CD4-positive, alpha-beta T cell (primary cell): ENCODE data around the gene MAGI1. TPM values are rescaled to one million over a fixed set of nuclear protein-coding genes. Genes with fewer than 3 reads are reported as not detected.

Experiments used
- ATAC-seq: fragments of 200-7000 bp; cut with Tn5 transposase; one replicate; pipeline ENCODE4 v1.10.0; 2022; ENCODE audit warnings: mild to moderate bottlenecking; ENCODE audit not compliant: poor library complexity
- CTCF ChIA-PET: fragments of 350-600 bp; sonication (Branson Sonifier 250); formaldehyde crosslinking; loops from one replicate; lab custom pipeline; 2021; ENCODE audit warnings: antibody characterized with exemption, inconsistent platforms; lab: Charles Lee
- POLR2A ChIA-PET: fragments of 350-600 bp; sonication (Branson Sonifier 250); formaldehyde crosslinking; loops from one replicate; lab custom pipeline; 2021; ENCODE audit warnings: antibody characterized with exemption, inconsistent platforms; lab: Charles Lee
- DNase-seq, 14 experiments: peaks; one replicate each; pipeline ENCODE4 v3.0.0-alpha.2; 2013 to 2020; ENCODE audit warnings: mixed read lengths in 2 of 14
- H3K27ac ChIP-seq, 2 donors: one replicate each; pipeline versions ENCODE4 v1.5.1 to v1.7.0; 2013; ENCODE audit warnings: low read length in 2 of 2, low read depth in 1 of 2, mild to moderate bottlenecking in 1 of 2
- H3K27me3 ChIP-seq, 2 experiments: 1 replicate in 1 of 2; 2 replicates in 1 of 2; pipeline versions ENCODE4 v1.6.1 to v1.7.0; 2013; ENCODE audit warnings: low read length in 2 of 2, control low read depth in 1 of 2, mild to moderate bottlenecking in 1 of 2, moderate library complexity in 1 of 2; ENCODE audit not compliant: insufficient read depth in 2 of 2, control insufficient read depth in 1 of 2
- H3K36me3 ChIP-seq: one replicate; pipeline ENCODE4 v1.6.1; 2013; ENCODE audit warnings: low read length, control low read depth; ENCODE audit not compliant: insufficient read depth
- H3K4me1 ChIP-seq: one replicate; pipeline ENCODE4 v1.6.1; 2013; ENCODE audit warnings: low read length, control low read depth; ENCODE audit not compliant: insufficient read depth
- H3K4me3 ChIP-seq: one replicate; pipeline ENCODE4 v1.5.1; 2013; ENCODE audit warnings: mild to moderate bottlenecking, low read length, moderate library complexity
- H3K9me3 ChIP-seq, 2 experiments: 1 replicate in 1 of 2; 2 replicates in 1 of 2; pipeline versions ENCODE4 v1.6.1 to v1.7.0; 2013; ENCODE audit warnings: low read length in 2 of 2, mild to moderate bottlenecking in 2 of 2, control low read depth in 1 of 2, moderate library complexity in 1 of 2; ENCODE audit not compliant: control insufficient read depth in 1 of 2, insufficient read depth in 1 of 2
- H3K27ac Mint-ChIP-seq: one replicate; pipeline ENCODE4 v1.8.0; 2020; ENCODE audit warnings: mixed read lengths
- H3K27me3 Mint-ChIP-seq: one replicate; pipeline ENCODE4 v1.8.0; 2021; ENCODE audit warnings: mixed read lengths
- H3K36me3 Mint-ChIP-seq: one replicate; pipeline ENCODE4 v1.8.0; 2021; ENCODE audit warnings: low read depth, mixed read lengths
- H3K4me1 Mint-ChIP-seq: one replicate; pipeline ENCODE4 v1.8.0; 2021; ENCODE audit warnings: low read depth, mixed read lengths
- H3K4me3 Mint-ChIP-seq: one replicate; pipeline ENCODE4 v1.8.0; 2020; ENCODE audit warnings: mild to moderate bottlenecking, mixed read lengths
- H3K9me3 Mint-ChIP-seq: one replicate; pipeline ENCODE4 v1.8.0; 2020; ENCODE audit warnings: mixed read lengths
- intact Hi-C, 2 experiments: fragments of 100-400 bp; cut with DNase I in 1 of 2; cut with micrococcal nuclease in 1 of 2; formaldehyde crosslinking; loops; one replicate each; pipeline versions ENCODE4 v1.15.1 to v1.9.0; 2023 to 2025; cut with DNase I, micrococcal nuclease
- total RNA-seq, 174 experiments: library from RNA in 2 of 174; stranded (reverse) in 2 of 174; gene quantifications; one replicate each; pipeline ENCODE4 v1.2.3 and lab custom pipeline; 2021 to 2026
- TF ChIP-seq, protein P1 (sequence below): fragments of 200-600 bp; IDR thresholded peaks from one replicate; pipeline ENCODE4 v1.8.0; 2022; ENCODE audit warnings: antibody characterized with exemption, mild to moderate bottlenecking

MAGI1 gene
- total RNA-seq, 2 experiments from 2014 or later, result not detected

- Histone ChIP-seq H3K27ac (no peak overlapping the region), H3K36me3 (no peaks in the 10 kb centered on the region), H3K4me1 (no peaks in the 10 kb centered on the region), H3K9me3 (no peaks in the 10 kb centered on the region), H3K4me3 (no peak overlapping the region), H3K27me3 (no peaks in the 10 kb centered on the region)
- H3K9me3 Mint-ChIP-seq, result peaks cover 5% of the 10 kb centered on the region
- no peaks in the 10 kb centered on the region for H3K4me1 Mint-ChIP-seq
- H3K4me3 Mint-ChIP-seq, result no peak overlapping the region
- CTCF ChIA-PET, result no interaction called here
- no peak overlapping the region for H3K27ac Mint-ChIP-seq
- no peaks in the 10 kb centered on the region for H3K36me3 Mint-ChIP-seq
- intact Hi-C loops, result no loop called here
- no peak for ATAC-seq
- TF ChIP-seq, protein P1, sequence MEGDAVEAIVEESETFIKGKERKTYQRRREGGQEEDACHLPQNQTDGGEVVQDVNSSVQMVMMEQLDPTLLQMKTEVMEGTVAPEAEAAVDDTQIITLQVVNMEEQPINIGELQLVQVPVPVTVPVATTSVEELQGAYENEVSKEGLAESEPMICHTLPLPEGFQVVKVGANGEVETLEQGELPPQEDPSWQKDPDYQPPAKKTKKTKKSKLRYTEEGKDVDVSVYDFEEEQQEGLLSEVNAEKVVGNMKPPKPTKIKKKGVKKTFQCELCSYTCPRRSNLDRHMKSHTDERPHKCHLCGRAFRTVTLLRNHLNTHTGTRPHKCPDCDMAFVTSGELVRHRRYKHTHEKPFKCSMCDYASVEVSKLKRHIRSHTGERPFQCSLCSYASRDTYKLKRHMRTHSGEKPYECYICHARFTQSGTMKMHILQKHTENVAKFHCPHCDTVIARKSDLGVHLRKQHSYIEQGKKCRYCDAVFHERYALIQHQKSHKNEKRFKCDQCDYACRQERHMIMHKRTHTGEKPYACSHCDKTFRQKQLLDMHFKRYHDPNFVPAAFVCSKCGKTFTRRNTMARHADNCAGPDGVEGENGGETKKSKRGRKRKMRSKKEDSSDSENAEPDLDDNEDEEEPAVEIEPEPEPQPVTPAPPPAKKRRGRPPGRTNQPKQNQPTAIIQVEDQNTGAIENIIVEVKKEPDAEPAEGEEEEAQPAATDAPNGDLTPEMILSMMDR, result no peak
- DNase-seq, result no peak
- H3K27me3 Mint-ChIP-seq, result no peaks in the 10 kb centered on the region
- POLR2A ChIA-PET, result no interaction called here
These were observed 450.9 kb downstream of the MAGI1 start for GRCh38 chr3:65587650-65588439.

DNA sequence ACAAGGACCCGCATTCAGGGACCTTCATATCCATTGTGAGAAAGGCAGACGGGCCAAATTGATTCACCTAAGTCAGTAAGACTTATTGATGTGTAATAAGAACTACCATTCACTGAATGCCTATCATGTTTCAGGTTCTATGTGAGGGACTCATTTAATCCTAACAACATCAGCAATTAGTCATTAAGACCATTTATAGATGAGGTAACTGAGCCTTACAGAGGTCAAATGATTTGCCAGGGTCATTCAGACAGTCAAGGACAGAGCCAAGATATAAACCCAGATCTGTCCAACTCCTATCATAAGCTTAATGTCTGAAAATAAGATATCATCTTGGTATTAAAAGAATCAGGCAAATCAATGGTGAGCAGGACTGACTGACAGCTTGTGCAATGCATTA, 453.8 kb downstream of the MAGI1 start:
- H3K4me3 ChIP-seq, result no peak overlapping the region
- H3K4me3 Mint-ChIP-seq, result no peak overlapping the region
- no peaks in the 10 kb centered on the region for H3K27me3 Mint-ChIP-seq
- H3K27ac ChIP-seq, result no peak overlapping the region
- ATAC-seq (no peak), DNase-seq (no peak)
- CTCF ChIA-PET, result interaction anchor here (0.6 kb wide), 1 partner anchor 338 kb away, joined by 3 read pairs; no protein-coding TSS in a partner anchor
- no peaks in the 10 kb centered on the region for H3K36me3 Mint-ChIP-seq
- H3K9me3 Mint-ChIP-seq, result peaks cover 3% of the 10 kb centered on the region
- intact Hi-C loops, result no loop called here
- H3K27ac Mint-ChIP-seq, result no peak overlapping the region
- POLR2A ChIA-PET, result no interaction called here
- no peaks in the 10 kb centered on the region for H3K4me1 ChIP-seq
- no peaks in the 10 kb centered on the region for H3K36me3 ChIP-seq
- no peaks in the 10 kb centered on the region for H3K27me3 ChIP-seq
- no peaks in the 10 kb centered on the region for H3K9me3 ChIP-seq
- no peaks in the 10 kb centered on the region for H3K4me1 Mint-ChIP-seq
- TF ChIP-seq, protein P1, result no peak

DNA sequence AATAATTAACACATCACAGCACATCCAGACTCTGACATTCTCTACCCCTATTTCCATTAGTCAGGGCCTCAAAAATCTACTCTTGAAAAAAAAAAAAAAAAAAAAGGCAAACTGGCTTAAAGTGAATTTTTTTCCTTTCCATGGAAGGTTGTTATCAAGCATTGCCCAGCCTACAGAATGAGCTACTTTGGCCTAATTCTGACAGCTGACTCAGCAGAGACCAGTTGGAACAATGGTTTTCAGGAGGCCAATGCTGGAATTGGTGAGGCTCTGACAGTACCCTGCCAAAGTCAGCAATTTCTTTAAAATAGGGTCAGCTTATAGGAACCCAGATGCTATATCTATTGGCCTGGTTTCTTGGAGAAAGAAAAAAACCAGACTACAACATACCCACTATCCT, 454.7 kb downstream of the MAGI1 start:
- H3K36me3 Mint-ChIP-seq, result no peaks in the 10 kb centered on the region
- no peaks in the 10 kb centered on the region for H3K27me3 Mint-ChIP-seq
- peaks cover 3% of the 10 kb centered on the region for H3K9me3 Mint-ChIP-seq
- DNase-seq (no peak), ATAC-seq (no peak)
- no peak overlapping the region for H3K27ac Mint-ChIP-seq
- Histone ChIP-seq H3K9me3 (no peaks in the 10 kb centered on the region), H3K36me3 (no peaks in the 10 kb centered on the region), H3K4me1 (no peaks in the 10 kb centered on the region), H3K4me3 (no peak overlapping the region), H3K27ac (no peak overlapping the region), H3K27me3 (no peaks in the 10 kb centered on the region)
- intact Hi-C loops, result no loop called here
- POLR2A ChIA-PET, result no interaction called here
- no peaks in the 10 kb centered on the region for H3K4me1 Mint-ChIP-seq
- H3K4me3 Mint-ChIP-seq, result no peak overlapping the region
- CTCF ChIA-PET, result no interaction called here
- TF ChIP-seq, protein P1, result no peak
